Activated T-cell treated with anti-CD3 and anti-CD28 coated beads, Interleukin-2, amount 50 U/mL, for 24 hours (primary cell): ENCODE data around the gene CYYR1.

Source experiments
- DNase-seq: peaks from one replicate; pipeline ENCODE4 v3.0.0-alpha.2; 2020
- H3K27ac Mint-ChIP-seq: 2 replicates; pipeline ENCODE4 v1.8.0; 2020; ENCODE audit warnings: mild to moderate bottlenecking, mixed read lengths
- H3K27me3 Mint-ChIP-seq: 2 replicates; pipeline ENCODE4 v1.8.0; 2020; ENCODE audit warnings: mixed read lengths
- H3K36me3 Mint-ChIP-seq: 2 replicates; pipeline ENCODE4 v1.8.0; 2020; ENCODE audit warnings: low read depth, mixed read lengths
- H3K4me1 Mint-ChIP-seq: 2 replicates; pipeline ENCODE4 v1.8.0; 2020; ENCODE audit warnings: low read depth, mixed read lengths
- H3K4me3 Mint-ChIP-seq: 2 replicates; pipeline ENCODE4 v1.8.0; 2020; ENCODE audit warnings: mild to moderate bottlenecking, moderate library complexity, mixed read lengths
- H3K9me3 Mint-ChIP-seq: 2 replicates; pipeline ENCODE4 v1.8.0; 2020; ENCODE audit warnings: mixed read lengths

The CYYR1 gene

GRCh38 chr21:26532208-26532607, 40.9 kb downstream of the CYYR1 start:
- Mint-ChIP-seq H3K27me3 (no peaks in the 10 kb centered on the region), H3K9me3 (no peaks in the 10 kb centered on the region), H3K4me3 (no peak overlapping the region), H3K27ac (no peak overlapping the region), H3K4me1 (no peaks in the 10 kb centered on the region), H3K36me3 (no peaks in the 10 kb centered on the region)
- no peak for DNase-seq

- H3K27ac Mint-ChIP-seq, result no peak overlapping the region
- H3K9me3 Mint-ChIP-seq, result no peaks in the 10 kb centered on the region
- H3K4me3 Mint-ChIP-seq, result no peak overlapping the region
- no peaks in the 10 kb centered on the region for H3K27me3 Mint-ChIP-seq
- no peaks in the 10 kb centered on the region for H3K36me3 Mint-ChIP-seq
- no peaks in the 10 kb centered on the region for H3K4me1 Mint-ChIP-seq
- no peak for DNase-seq
These were observed 43.6 kb downstream of the CYYR1 start for GRCh38 chr21:26529526-26529925.

GRCh38 chr21:26528882-26529281, 44.2 kb downstream of the CYYR1 start:
- no peaks in the 10 kb centered on the region for H3K36me3 Mint-ChIP-seq
- H3K4me3 Mint-ChIP-seq, result no peak overlapping the region
- no peak for DNase-seq
- H3K27ac Mint-ChIP-seq, result no peak overlapping the region
- no peaks in the 10 kb centered on the region for H3K27me3 Mint-ChIP-seq
- no peaks in the 10 kb centered on the region for H3K4me1 Mint-ChIP-seq
- no peaks in the 10 kb centered on the region for H3K9me3 Mint-ChIP-seq

GRCh38 chr21:26522704-26523103, 50.4 kb downstream of the CYYR1 start:
- H3K4me1 Mint-ChIP-seq, result no peaks in the 10 kb centered on the region
- no peak overlapping the region for H3K27ac Mint-ChIP-seq
- DNase-seq, result no peak
- no peaks in the 10 kb centered on the region for H3K27me3 Mint-ChIP-seq
- no peaks in the 10 kb centered on the region for H3K36me3 Mint-ChIP-seq
- H3K9me3 Mint-ChIP-seq, result no peaks in the 10 kb centered on the region
- no peak overlapping the region for H3K4me3 Mint-ChIP-seq

GRCh38 chr21:26519142-26519541, 53.9 kb downstream of the CYYR1 start:
- Mint-ChIP-seq H3K36me3 (no peaks in the 10 kb centered on the region), H3K27ac (no peak overlapping the region), H3K27me3 (no peaks in the 10 kb centered on the region), H3K9me3 (no peaks in the 10 kb centered on the region), H3K4me1 (no peaks in the 10 kb centered on the region), H3K4me3 (no peak overlapping the region)
- DNase-seq, result no peak

GRCh38 chr21:26515257-26515656, 57.8 kb downstream of the CYYR1 start:
- no peak overlapping the region for H3K4me3 Mint-ChIP-seq
- no peaks in the 10 kb centered on the region for H3K36me3 Mint-ChIP-seq
- no peak for DNase-seq
- H3K4me1 Mint-ChIP-seq, result no peaks in the 10 kb centered on the region
- H3K27me3 Mint-ChIP-seq, result no peaks in the 10 kb centered on the region
- H3K9me3 Mint-ChIP-seq, result no peaks in the 10 kb centered on the region
- H3K27ac Mint-ChIP-seq, result no peak overlapping the region

- Mint-ChIP-seq H3K36me3 (no peaks in the 10 kb centered on the region), H3K27ac (no peak overlapping the region), H3K4me1 (no peaks in the 10 kb centered on the region), H3K4me3 (no peak overlapping the region), H3K27me3 (no peaks in the 10 kb centered on the region), H3K9me3 (no peaks in the 10 kb centered on the region)
- no peak for DNase-seq
These were observed 59.9 kb downstream of the CYYR1 start for GRCh38 chr21:26513212-26513611.

- no peaks in the 10 kb centered on the region for H3K4me1 Mint-ChIP-seq
- H3K4me3 Mint-ChIP-seq, result no peak overlapping the region
These were observed 60.4 kb downstream of the CYYR1 start for GRCh38 chr21:26512664-26513063.

GRCh38 chr21:26508903-26509302, 64.2 kb downstream of the CYYR1 start:
- Mint-ChIP-seq H3K27ac (no peak overlapping the region), H3K4me3 (no peak overlapping the region), H3K9me3 (no peaks in the 10 kb centered on the region), H3K36me3 (no peaks in the 10 kb centered on the region), H3K27me3 (no peaks in the 10 kb centered on the region), H3K4me1 (no peaks in the 10 kb centered on the region)
- DNase-seq, result no peak

More at GRCh38 chr21:26512664-26513063, 60.4 kb downstream of the CYYR1 start:
- Mint-ChIP-seq H3K27ac (no peak overlapping the region), H3K27me3 (no peaks in the 10 kb centered on the region), H3K9me3 (no peaks in the 10 kb centered on the region), H3K36me3 (no peaks in the 10 kb centered on the region)
- no peak for DNase-seq

- H3K27ac Mint-ChIP-seq, result no peak overlapping the region
- no peaks in the 10 kb centered on the region for H3K4me1 Mint-ChIP-seq
- no peak for DNase-seq
- H3K4me3 Mint-ChIP-seq, result no peak overlapping the region
- H3K27me3 Mint-ChIP-seq, result no peaks in the 10 kb centered on the region
- no peaks in the 10 kb centered on the region for H3K9me3 Mint-ChIP-seq
- no peaks in the 10 kb centered on the region for H3K36me3 Mint-ChIP-seq
These were observed 66.1 kb downstream of the CYYR1 start for GRCh38 chr21:26506956-26507355.

GRCh38 chr21:26505211-26505610, 67.9 kb downstream of the CYYR1 start:
- no peaks in the 10 kb centered on the region for H3K4me1 Mint-ChIP-seq
- H3K27me3 Mint-ChIP-seq, result no peaks in the 10 kb centered on the region
- no peak for DNase-seq
- H3K27ac Mint-ChIP-seq, result no peak overlapping the region
- no peaks in the 10 kb centered on the region for H3K36me3 Mint-ChIP-seq
- no peaks in the 10 kb centered on the region for H3K9me3 Mint-ChIP-seq
- no peak overlapping the region for H3K4me3 Mint-ChIP-seq

GRCh38 chr21:26503414-26503813, 69.7 kb downstream of the CYYR1 start:
- H3K36me3 Mint-ChIP-seq, result no peaks in the 10 kb centered on the region
- no peak for DNase-seq
- H3K4me3 Mint-ChIP-seq, result no peak overlapping the region
- H3K9me3 Mint-ChIP-seq, result no peaks in the 10 kb centered on the region
- H3K27me3 Mint-ChIP-seq, result no peaks in the 10 kb centered on the region
- no peak overlapping the region for H3K27ac Mint-ChIP-seq
- no peaks in the 10 kb centered on the region for H3K4me1 Mint-ChIP-seq

- no peak for DNase-seq
- H3K4me1 Mint-ChIP-seq, result no peaks in the 10 kb centered on the region
- H3K36me3 Mint-ChIP-seq, result no peaks in the 10 kb centered on the region
- no peaks in the 10 kb centered on the region for H3K9me3 Mint-ChIP-seq
- no peaks in the 10 kb centered on the region for H3K27me3 Mint-ChIP-seq
- no peak overlapping the region for H3K27ac Mint-ChIP-seq
- no peak overlapping the region for H3K4me3 Mint-ChIP-seq
These were observed 71.5 kb downstream of the CYYR1 start for GRCh38 chr21:26501495-26502021.

- H3K9me3 Mint-ChIP-seq, result peaks cover 2% of the 10 kb centered on the region
- H3K36me3 Mint-ChIP-seq, result no peaks in the 10 kb centered on the region
- H3K4me3 Mint-ChIP-seq, result no peak overlapping the region
- no peaks in the 10 kb centered on the region for H3K4me1 Mint-ChIP-seq
- no peak for DNase-seq
- H3K27ac Mint-ChIP-seq, result no peak overlapping the region
- H3K27me3 Mint-ChIP-seq, result no peaks in the 10 kb centered on the region
These were observed 73.6 kb downstream of the CYYR1 start for GRCh38 chr21:26499495-26499894.

- Mint-ChIP-seq H3K27me3 (no peaks in the 10 kb centered on the region), H3K36me3 (no peaks in the 10 kb centered on the region), H3K4me1 (no peaks in the 10 kb centered on the region), H3K27ac (no peak overlapping the region), H3K4me3 (no peak overlapping the region), H3K9me3 (peaks cover 2% of the 10 kb centered on the region)
- DNase-seq, result no peak
These were observed 77.7 kb downstream of the CYYR1 start for GRCh38 chr21:26495283-26495849.

- Mint-ChIP-seq H3K36me3 (no peaks in the 10 kb centered on the region), H3K27me3 (no peaks in the 10 kb centered on the region), H3K9me3 (peaks cover 4% of the 10 kb centered on the region), H3K4me1 (no peaks in the 10 kb centered on the region), H3K4me3 (no peak overlapping the region), H3K27ac (no peak overlapping the region)
- no peak for DNase-seq
These were observed 81.4 kb downstream of the CYYR1 start for GRCh38 chr21:26491663-26492062.
